NCI-H2227 treated with DMSO at 0.1 percent for 48 hours (cell line): ENCODE results near the gene FMN1.

Experiments
- DNase-seq: peaks from one replicate; lab custom pipeline; 2025; lab: John Stamatoyannopoulos, UW

FMN1 gene

DNA sequence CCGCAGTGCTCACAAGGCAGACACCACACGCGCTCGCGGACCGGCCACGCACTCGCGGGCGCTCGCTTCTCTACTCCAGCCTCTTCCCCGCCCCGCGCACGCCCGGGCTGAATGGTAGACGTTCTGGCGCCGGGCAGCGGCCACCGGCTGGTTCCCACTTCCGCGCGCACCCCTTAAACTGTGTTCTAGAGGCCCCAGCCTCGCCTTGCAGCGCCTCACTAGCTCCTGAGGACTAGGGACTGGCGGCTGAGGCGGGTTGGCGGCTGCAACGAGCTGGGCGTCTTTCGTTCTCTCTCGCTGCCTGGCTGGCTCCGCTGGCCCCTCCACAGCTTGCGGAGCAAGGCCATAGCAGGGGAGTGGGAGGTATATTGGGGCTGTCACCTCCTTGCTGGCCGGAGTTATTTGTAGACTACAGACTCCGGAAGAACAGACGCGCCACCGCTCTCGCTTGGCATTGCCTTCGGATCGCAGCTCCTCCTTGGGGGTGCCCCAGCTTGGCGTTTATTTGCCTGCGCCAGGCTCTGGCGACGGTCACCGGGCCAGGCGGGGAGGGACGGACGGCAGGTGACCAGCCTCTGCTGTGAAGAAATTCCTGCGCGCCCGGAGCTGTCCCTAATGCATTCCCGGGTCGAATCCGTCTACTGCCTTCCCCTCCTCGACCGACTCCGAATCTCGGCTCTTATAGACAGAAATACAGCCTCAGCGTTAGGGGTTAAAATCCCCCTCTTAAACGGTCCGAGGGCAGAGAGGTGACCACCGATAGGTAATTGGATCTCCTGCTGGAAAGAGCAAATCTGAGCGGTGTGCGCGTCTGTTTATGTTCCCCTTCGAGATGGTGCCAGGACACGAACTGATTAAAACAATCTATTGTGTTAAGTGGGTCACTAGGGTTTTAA is 475.4 kb downstream of the FMN1 start:
- no peak for DNase-seq

DNA sequence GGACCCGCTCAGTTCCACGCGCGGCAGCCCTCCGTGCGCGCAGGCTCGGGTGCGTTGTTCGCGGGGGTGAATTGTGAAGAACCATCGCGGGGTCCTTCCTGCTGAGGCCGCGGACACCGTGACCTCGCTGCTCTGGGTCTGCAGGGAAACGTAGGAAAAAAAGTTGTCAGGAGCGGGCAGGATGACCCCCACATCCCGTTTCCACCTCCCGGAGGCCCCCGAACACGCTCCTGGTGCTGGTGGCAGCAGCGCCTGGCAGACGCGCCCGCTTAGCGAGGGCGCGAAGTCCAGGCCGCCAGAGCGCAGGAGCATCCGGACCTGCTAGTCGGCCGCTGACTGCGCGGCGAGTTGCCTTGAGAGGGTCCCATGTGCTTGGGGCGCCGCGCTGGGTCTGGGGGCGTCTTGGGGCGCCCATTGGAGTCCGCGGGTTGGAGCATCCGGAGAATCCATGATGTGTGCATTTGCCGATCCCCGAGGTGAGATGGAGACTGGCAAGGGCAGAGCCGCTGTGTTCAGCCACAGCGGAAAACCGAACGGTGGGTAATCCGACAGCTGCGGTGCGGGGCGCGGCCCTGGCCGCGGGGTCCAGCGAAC is 476.2 kb downstream of the FMN1 start:
- DNase-seq: no peak

DNA sequence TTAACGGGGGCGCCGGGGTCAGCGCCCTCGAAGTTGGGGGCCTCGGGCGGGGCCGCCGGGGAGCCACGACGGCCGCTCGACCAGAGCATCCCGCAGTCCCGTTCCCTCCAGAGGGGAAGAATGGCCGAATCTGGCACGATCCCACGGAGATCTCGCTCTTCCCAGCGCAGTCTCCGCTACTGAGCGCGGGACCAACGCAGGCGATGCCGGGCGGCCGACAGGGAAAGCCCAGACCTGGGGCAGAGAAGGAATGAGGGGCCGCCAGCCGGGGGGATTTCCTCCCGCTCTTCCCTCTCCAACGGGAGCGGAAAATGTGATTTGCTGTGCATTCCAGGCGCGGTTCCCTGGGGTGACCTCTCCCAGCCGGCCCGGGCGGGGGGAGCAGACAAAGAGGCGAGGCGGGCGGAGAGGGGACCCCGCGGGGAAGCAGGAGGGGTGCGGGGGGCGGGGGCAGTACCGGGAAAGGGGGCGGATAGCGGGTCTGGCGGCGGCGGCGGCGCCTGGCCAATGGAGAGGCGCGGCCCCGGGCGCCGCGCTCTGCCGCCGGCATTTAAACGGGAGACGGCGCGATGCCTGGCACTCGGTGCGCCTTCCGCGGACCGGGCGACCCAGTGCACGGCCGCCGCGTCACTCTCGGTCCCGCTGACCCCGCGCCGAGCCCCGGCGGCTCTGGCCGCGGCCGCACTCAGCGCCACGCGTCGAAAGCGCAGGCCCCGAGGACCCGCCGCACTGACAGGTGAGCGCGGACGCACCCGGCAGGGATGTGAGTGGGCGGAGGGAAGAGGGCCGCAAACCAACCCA is 476.9 kb downstream of the FMN1 start, which contains the start of gene GREM1:
Gene GREM1, plus strand, starts transcription at position 579 of the 801 bp plus-strand sequence. CDS start 12,687 bp downstream, outside the sequence.
- no peak for DNase-seq

DNA sequence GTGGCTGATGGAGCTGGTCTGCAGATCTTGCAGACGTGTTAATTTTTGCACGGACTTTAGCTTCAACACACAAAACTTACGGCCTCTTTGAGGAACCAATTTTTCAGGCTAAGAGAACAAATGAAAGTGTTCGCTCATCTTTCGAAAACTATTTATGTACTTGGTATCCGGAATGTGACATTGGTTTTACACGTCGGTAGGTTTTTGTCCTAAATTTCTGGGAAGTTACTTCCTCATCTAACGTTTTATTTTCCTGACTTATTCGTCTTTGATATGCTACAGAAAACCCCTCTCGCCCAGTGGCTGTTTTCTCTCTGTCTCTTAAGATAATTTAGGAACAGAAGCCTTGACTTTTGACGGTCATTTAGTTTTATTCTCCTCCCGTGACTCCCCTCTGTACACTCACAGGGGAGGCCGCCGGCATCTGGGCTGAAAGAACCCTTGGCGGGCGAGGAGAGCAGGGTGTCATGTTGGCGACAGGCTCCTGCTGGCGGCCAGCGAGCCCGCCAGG is 477.5 kb downstream of the FMN1 start:
- no peak for DNase-seq

DNA sequence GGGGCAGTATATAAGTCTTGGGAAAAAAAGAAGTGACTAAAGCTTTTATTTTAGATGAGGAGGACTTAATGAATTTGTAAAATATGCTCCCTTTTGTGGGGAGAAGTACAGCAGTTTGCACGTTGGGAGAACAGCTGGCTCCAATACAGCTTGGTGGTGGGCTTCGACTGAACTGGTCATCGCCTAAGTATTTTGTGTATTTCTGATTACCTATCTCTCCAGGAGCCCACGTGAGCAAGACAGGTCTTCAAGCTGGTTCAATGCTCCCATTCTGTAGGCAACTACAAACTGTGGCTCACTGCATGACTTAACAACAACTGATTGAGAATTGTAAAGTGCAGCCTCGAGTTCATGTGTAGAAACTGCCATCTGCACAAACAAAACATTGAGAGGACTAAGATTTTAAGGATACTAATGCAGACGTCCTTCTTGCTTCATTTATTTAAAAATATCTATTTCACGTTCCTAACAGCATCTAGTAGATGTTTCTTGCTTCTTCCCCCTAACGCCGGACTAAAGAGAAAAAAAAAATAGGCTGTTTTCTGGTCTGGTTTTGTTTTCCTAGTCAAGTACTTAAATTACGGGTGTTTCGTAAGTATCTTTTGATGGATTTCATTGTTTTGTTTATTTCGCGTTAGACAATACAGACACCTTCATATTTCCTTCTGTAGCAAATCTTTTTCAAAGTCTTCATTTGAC is 478.1 kb downstream of the FMN1 start:
- DNase-seq: no peak
